GM21367 (cell line): Measurements from ENCODE around the gene LITAF.
"Not testable (repeated sequence)": the region's sequence is repeated elsewhere in the genome, so short reads cannot be mapped to it uniquely, and the experiment has no call there.

Experiments used
- ATAC-seq: cut with Tn5 transposase; IDR thresholded peaks from one replicate; pipeline ENCODE4 v1.9.1; 2021; ENCODE audit not compliant: unreplicated experiment

The LITAF gene

GRCh38 chr16:11524098-11524760, 62.5 kb downstream of the LITAF start:
- ATAC-seq: no peak

- ATAC-seq: no peak
Observed at GRCh38 chr16:11521055-11521454, 65.7 kb downstream of the LITAF start.

- no peak for ATAC-seq
Observed at GRCh38 chr16:11520442-11520841, 66.3 kb downstream of the LITAF start.

GRCh38 chr16:11517961-11518360, 68.8 kb downstream of the LITAF start:
- no peak for ATAC-seq

GRCh38 chr16:11515540-11516430, 70.9 kb downstream of the LITAF start:
- no peak for ATAC-seq

- ATAC-seq: no peak
Observed at GRCh38 chr16:11514283-11514682, 72.4 kb downstream of the LITAF start.

- ATAC-seq: not testable (repeated sequence)
Observed at GRCh38 chr16:11513366-11513765, 73.4 kb downstream of the LITAF start.

GRCh38 chr16:11511801-11512200, 74.9 kb downstream of the LITAF start:
- ATAC-seq: no peak

GRCh38 chr16:11511328-11511727, 75.4 kb downstream of the LITAF start:
- ATAC-seq: no peak

GRCh38 chr16:11510178-11510973, 76.3 kb downstream of the LITAF start:
- no peak for ATAC-seq

- ATAC-seq: no peak
Observed at GRCh38 chr16:11507991-11508390, 78.7 kb downstream of the LITAF start.

GRCh38 chr16:11507350-11507749, 79.4 kb downstream of the LITAF start:
- no peak for ATAC-seq

- no peak for ATAC-seq
Observed at GRCh38 chr16:11506741-11507305, 79.9 kb downstream of the LITAF start.

- not testable (repeated sequence) for ATAC-seq
Observed at GRCh38 chr16:11504261-11504660, 82.5 kb downstream of the LITAF start.

GRCh38 chr16:11503566-11503965, 83.2 kb downstream of the LITAF start:
- ATAC-seq: no peak

GRCh38 chr16:11502239-11502638, 84.5 kb downstream of the LITAF start:
- ATAC-seq: no peak

GRCh38 chr16:11501632-11502031, 85.1 kb downstream of the LITAF start:
- no peak for ATAC-seq

- ATAC-seq: no peak
Observed at GRCh38 chr16:11500700-11501346, 85.9 kb downstream of the LITAF start.

GRCh38 chr16:11499295-11500089, 87.2 kb downstream of the LITAF start:
- no peak for ATAC-seq

- no peak for ATAC-seq
Observed at GRCh38 chr16:11498683-11499082, 88.0 kb downstream of the LITAF start.
